Loucy (cell line): ENCODE data around the gene KCNMA1.

Experiments used
- CTCF ChIP-seq: fragments of 200-600 bp; sonication (generic); conservative IDR thresholded peaks from 2 replicates; pipeline ENCODE4 v1.5.1; 2014; ENCODE audit warnings: mild to moderate bottlenecking, antibody characterized with exemption, low read length
- EZH2phosphoT487 ChIP-seq: fragments of 200-600 bp; IDR thresholded peaks from 2 replicates; pipeline ENCODE4 v1.6.1; 2018; ENCODE audit warnings: antibody characterized with exemption, mild to moderate bottlenecking, moderate library complexity, borderline replicate concordance

- TF ChIP-seq CTCF, result no peak
- TF ChIP-seq EZH2phosphoT487, result no peak
These were observed 481.2 kb downstream of the KCNMA1 start for GRCh38 chr10:77156406-77156879.
